C4-2B (cell line): ENCODE measurements around the gene GBF1.

Source experiments
- H3K27ac ChIP-seq: fragments of 450-650 bp; 2 replicates; pipeline ENCODE4 v1.5.1; 2017
- CTCF ChIP-seq: fragments of 450-650 bp; conservative IDR thresholded peaks from 2 replicates; pipeline ENCODE4 v1.5.1; 2017; ENCODE audit warnings: mild to moderate bottlenecking
- ZFX ChIP-seq: fragments of 450-650 bp; IDR thresholded peaks from 2 replicates; pipeline ENCODE4 v1.6.1; 2017

The GBF1 gene

DNA sequence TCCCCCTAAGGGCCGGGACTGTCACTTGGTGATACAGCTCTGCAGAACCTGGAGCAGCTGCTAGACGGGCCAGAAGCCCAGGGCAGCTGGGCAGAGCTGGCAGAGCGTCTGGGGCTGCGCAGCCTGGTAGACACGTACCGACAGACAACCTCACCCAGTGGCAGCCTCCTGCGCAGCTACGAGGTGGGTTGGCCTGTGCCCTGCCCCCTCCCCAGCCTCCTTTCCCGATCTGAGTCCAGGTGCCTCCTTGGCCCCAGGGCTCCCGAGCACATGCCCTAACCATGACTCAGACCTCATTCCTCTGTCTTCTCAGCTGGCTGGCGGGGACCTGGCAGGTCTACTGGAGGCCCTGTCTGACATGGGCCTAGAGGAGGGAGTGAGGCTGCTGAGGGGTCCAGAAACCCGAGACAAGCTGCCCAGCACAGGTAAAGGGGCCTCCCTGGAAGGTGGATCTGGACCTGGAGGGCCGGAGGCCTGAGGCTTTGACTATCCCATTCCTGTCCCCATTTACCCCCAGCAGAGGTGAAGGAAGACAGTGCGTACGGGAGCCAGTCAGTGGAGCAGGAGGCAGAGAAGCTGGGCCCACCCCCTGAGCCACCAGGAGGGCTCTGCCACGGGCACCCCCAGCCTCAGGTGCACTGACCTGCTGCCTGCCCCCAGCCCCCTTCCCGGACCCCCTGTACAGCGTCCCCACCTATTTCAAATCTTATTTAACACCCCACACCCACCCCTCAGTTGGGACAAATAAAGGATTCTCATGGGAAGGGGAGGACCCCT is 156.6 kb downstream of the GBF1 start:
- TF ChIP-seq CTCF (no peak), ZFX (no peak)
- H3K27ac ChIP-seq: no peak overlapping the region

- no peak for TF ChIP-seq ZFX
- no peak for TF ChIP-seq CTCF
- H3K27ac ChIP-seq: no peak overlapping the region
Measured at GRCh38 chr10:102402512-102402896, 157.2 kb downstream of the GBF1 start.

GRCh38 chr10:102403115-102403514 is 157.8 kb downstream of the GBF1 start:
- TF ChIP-seq CTCF: no peak
- TF ChIP-seq ZFX: no peak
- no peak overlapping the region for H3K27ac ChIP-seq

DNA sequence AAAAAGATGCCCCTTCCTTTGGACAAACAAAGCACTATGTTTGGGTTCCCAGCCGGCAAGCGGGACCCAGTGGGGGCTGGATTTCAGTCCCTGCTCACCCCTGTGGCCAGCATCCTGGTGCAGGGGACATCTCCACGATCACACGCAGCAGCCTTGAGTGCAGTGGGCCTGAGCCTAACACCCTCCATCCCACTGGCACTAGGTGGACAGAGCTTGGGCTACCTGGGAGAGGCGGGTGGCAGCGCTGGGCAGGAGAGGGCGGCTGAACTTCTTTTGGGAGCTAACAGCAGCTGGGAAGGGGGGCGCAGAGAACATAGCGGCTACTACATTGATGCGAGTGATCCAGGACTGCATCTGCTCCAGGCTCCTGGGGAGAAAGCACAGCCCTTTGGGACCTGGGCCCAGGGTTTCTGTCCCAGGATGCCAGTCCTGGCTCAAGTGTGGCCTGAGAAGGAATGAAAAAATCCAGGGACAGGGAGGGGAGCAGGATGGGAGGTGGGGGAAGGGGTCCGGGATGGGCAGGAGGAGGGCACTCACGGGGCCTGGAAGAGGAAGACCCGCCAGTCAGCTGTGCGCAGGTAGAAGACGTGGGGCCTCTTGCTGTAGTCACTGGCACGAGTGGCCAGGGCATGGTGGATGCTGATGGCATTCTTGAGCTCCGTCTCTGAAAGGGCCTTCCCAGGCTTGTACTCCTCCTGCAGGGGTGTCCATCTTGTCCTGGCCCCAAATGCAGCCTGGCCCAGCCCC is 159.2 kb downstream of the GBF1 start:
- no peak for TF ChIP-seq CTCF
- no peak for TF ChIP-seq ZFX

GRCh38 chr10:102405108-102405571 is 159.8 kb downstream of the GBF1 start:
- TF ChIP-seq ZFX (no peak), CTCF (no peak)
- H3K27ac ChIP-seq: no peak overlapping the region

More for the DNA sequence above, 159.2 kb downstream of the GBF1 start:
- H3K27ac ChIP-seq: no peak overlapping the region

- no peak for TF ChIP-seq CTCF
- TF ChIP-seq ZFX: no peak
- no peak overlapping the region for H3K27ac ChIP-seq
Measured at GRCh38 chr10:102405632-102406031, 160.3 kb downstream of the GBF1 start.

GRCh38 chr10:102406815-102407214 is 161.5 kb downstream of the GBF1 start:
- no peak for TF ChIP-seq CTCF
- no peak for TF ChIP-seq ZFX
- no peak overlapping the region for H3K27ac ChIP-seq
